HEK293 (cell line): ENCODE results near the gene SKOR2.

ENCODE experiments used
- CTCF ChIA-PET: fragments of 350-600 bp; formaldehyde crosslinking; extraction: SDS; loops from one replicate; lab custom pipeline; 2021; ENCODE audit warnings: antibody characterized with exemption; lab: Yijun Ruan, JAX
- POLR2A ChIA-PET: fragments of 300-600 bp; formaldehyde crosslinking; extraction: SDS; loops from one replicate; lab custom pipeline; 2020; ENCODE audit warnings: antibody characterized with exemption, inconsistent platforms; lab: Yijun Ruan, JAX
- H3K27ac ChIP-seq: fragments of 200-500 bp; sonication (Bioruptor generic); 2 replicates; pipeline ENCODE4 v1.5.1; 2014; ENCODE audit warnings: low read depth, low read length, control low read depth, inconsistent platforms; ENCODE audit errors: extremely low read depth
- H3K36me3 ChIP-seq, 2 experiments: fragments of 200-500 bp in 1 of 2; sonication (Bioruptor generic) in 1 of 2; 1 replicate in 1 of 2; 2 replicates in 1 of 2; pipeline ENCODE4 v1.5.1; 2014 to 2017; ENCODE audit warnings: inconsistent platforms in 2 of 2, low read length in 2 of 2; ENCODE audit not compliant: control insufficient read depth in 2 of 2, insufficient read depth in 1 of 2
- H3K4me1 ChIP-seq: fragments of 200-500 bp; sonication (Bioruptor generic); 2 replicates; pipeline ENCODE4 v1.5.1; 2014; ENCODE audit warnings: mild to moderate bottlenecking, low read length, inconsistent platforms; ENCODE audit not compliant: control insufficient read depth, insufficient read depth
- H3K4me3 ChIP-seq: 2 replicates; pipeline ENCODE4 v1.5.1; 2011; ENCODE audit warnings: low read depth, mild to moderate bottlenecking, control low read depth, low read length, moderate library complexity
- H3K9me3 ChIP-seq: fragments of 200-500 bp; sonication (Bioruptor generic); 2 replicates; pipeline ENCODE4 v1.5.1; 2014; ENCODE audit warnings: low read depth, low read length, inconsistent platforms; ENCODE audit not compliant: control insufficient read depth, insufficient read depth
- HIC1 ChIP-seq: fragments of 450-650 bp; formaldehyde crosslinking; IDR thresholded peaks from 2 replicates; pipeline ENCODE4 v1.5.1; 2016; ENCODE audit warnings: missing biosample characterization, missing genetic modification characterization
- OVOL3 ChIP-seq: fragments of 450-650 bp; formaldehyde crosslinking; IDR thresholded peaks from 2 replicates; pipeline ENCODE4 v1.5.1; 2016; ENCODE audit warnings: missing biosample characterization, missing genetic modification characterization
- PRDM2 ChIP-seq: fragments of 450-650 bp; formaldehyde crosslinking; IDR thresholded peaks from 2 replicates; pipeline ENCODE4 v1.5.1; 2016; ENCODE audit warnings: missing biosample characterization, missing genetic modification characterization, borderline replicate concordance
- SETDB1 ChIP-seq: IDR thresholded peaks from one replicate; pipeline ENCODE4 v1.6.1; 2017; ENCODE audit warnings: mild to moderate bottlenecking, low read length, moderate library complexity, mixed read lengths; ENCODE audit not compliant: insufficient read length
- ZNF112 ChIP-seq: fragments of 450-650 bp; formaldehyde crosslinking; IDR thresholded peaks from 2 replicates; pipeline ENCODE4 v1.5.0; 2017; ENCODE audit warnings: missing biosample characterization, missing genetic modification characterization
- ZNF133 ChIP-seq: fragments of 450-650 bp; formaldehyde crosslinking; IDR thresholded peaks from 2 replicates; pipeline ENCODE4 v1.5.1; 2016; ENCODE audit warnings: missing biosample characterization, missing genetic modification characterization
- ZNF157 ChIP-seq: fragments of 450-650 bp; formaldehyde crosslinking; IDR thresholded peaks from 2 replicates; pipeline ENCODE4 v1.5.1; 2016; ENCODE audit warnings: missing biosample characterization, missing genetic modification characterization
- ZNF169 ChIP-seq: fragments of 450-650 bp; formaldehyde crosslinking; IDR thresholded peaks from 2 replicates; pipeline ENCODE4 v1.5.1; 2016; ENCODE audit warnings: missing biosample characterization, missing genetic modification characterization
- ZNF214 ChIP-seq: fragments of 450-650 bp; formaldehyde crosslinking; IDR thresholded peaks from 2 replicates; pipeline ENCODE4 v1.5.1; 2017; ENCODE audit warnings: missing biosample characterization, mild to moderate bottlenecking, missing genetic modification characterization, borderline replicate concordance
- ZNF24 ChIP-seq: fragments of 450-650 bp; formaldehyde crosslinking; IDR thresholded peaks from 2 replicates; pipeline ENCODE4 v1.5.1; 2016; ENCODE audit warnings: missing biosample characterization, missing genetic modification characterization
- ZNF37A ChIP-seq: fragments of 450-650 bp; IDR thresholded peaks from 2 replicates; pipeline ENCODE4 v1.5.1; 2018; ENCODE audit warnings: missing biosample characterization, missing genetic modification characterization
- ZNF510 ChIP-seq: fragments of 450-650 bp; formaldehyde crosslinking; IDR thresholded peaks from 2 replicates; pipeline ENCODE4 v1.5.1; 2018; ENCODE audit warnings: mild to moderate bottlenecking, missing genetic modification characterization, missing biosample characterization; ENCODE audit not compliant: insufficient replicate concordance
- ZNF529 ChIP-seq: fragments of 450-650 bp; formaldehyde crosslinking; IDR thresholded peaks from 2 replicates; pipeline ENCODE4 v1.5.1; 2017; ENCODE audit warnings: missing genetic modification characterization, missing biosample characterization; ENCODE audit not compliant: insufficient replicate concordance
- ZNF549 ChIP-seq: fragments of 450-650 bp; IDR thresholded peaks from 2 replicates; pipeline ENCODE4 v1.5.1; 2018; ENCODE audit warnings: missing biosample characterization, missing genetic modification characterization, mild to moderate bottlenecking, inconsistent platforms, moderate library complexity
- ZNF600 ChIP-seq: fragments of 450-650 bp; formaldehyde crosslinking; IDR thresholded peaks from 2 replicates; pipeline ENCODE4 v1.5.1; 2016; ENCODE audit warnings: missing biosample characterization, missing genetic modification characterization
- ZNF610 ChIP-seq: fragments of 450-650 bp; formaldehyde crosslinking; IDR thresholded peaks from 2 replicates; pipeline ENCODE4 v1.5.1; 2016; ENCODE audit warnings: missing biosample characterization, missing genetic modification characterization, borderline replicate concordance
- ZNF626 ChIP-seq: fragments of 450-650 bp; sonication (Bioruptor Pico); formaldehyde crosslinking; IDR thresholded peaks from 2 replicates; pipeline ENCODE4 v1.5.1; 2018; ENCODE audit warnings: missing biosample characterization, missing genetic modification characterization, inconsistent platforms
- ZNF692 ChIP-seq: fragments of 450-650 bp; formaldehyde crosslinking; IDR thresholded peaks from 2 replicates; pipeline ENCODE4 v1.5.1; 2016; ENCODE audit warnings: missing biosample characterization, missing genetic modification characterization
- ZSCAN18 ChIP-seq: fragments of 450-650 bp; formaldehyde crosslinking; IDR thresholded peaks from 2 replicates; pipeline ENCODE4 v1.5.1; 2016; ENCODE audit warnings: missing biosample characterization, missing genetic modification characterization

SKOR2 gene

GRCh38 chr18:47187721-47188120, 63.7 kb downstream of the SKOR2 start:
- H3K9me3 ChIP-seq = no peaks in the 10 kb centered on the region
- ChIA-PET CTCF (interaction anchor here (0.7 to 2.3 kb wide), 4 partner anchors 17 to 585 kb away, joined by 3 to 10 read pairs (median 4); no protein-coding TSS in a partner anchor), POLR2A (no interaction called here)
- H3K4me1 ChIP-seq = no peaks in the 10 kb centered on the region
- no peak for TF ChIP-seq HIC1
- H3K4me3 ChIP-seq = no peak overlapping the region
- H3K36me3 ChIP-seq = no peaks in the 10 kb centered on the region
- no peak overlapping the region for H3K27ac ChIP-seq

- H3K4me3 ChIP-seq = no peak overlapping the region
- H3K4me1 ChIP-seq = no peaks in the 10 kb centered on the region
- CTCF ChIA-PET = interaction anchor here (0.9 kb wide), 1 partner anchor 20 kb away, joined by 4 read pairs; no protein-coding TSS in a partner anchor
- no peaks in the 10 kb centered on the region for H3K36me3 ChIP-seq
- POLR2A ChIA-PET = no interaction called here
- no peaks in the 10 kb centered on the region for H3K9me3 ChIP-seq
- H3K27ac ChIP-seq = no peak overlapping the region
- TF ChIP-seq ZNF549 (peak; percentile 77), SETDB1 (peak; percentile 90), ZNF610 (peak; percentile 66; the same call in 1 of the 2 replicates), ZNF600 (no peak), ZNF169 (0 out of 2 replicates have a peak, but pooled peaks have one; percentile 20), PRDM2 (tag by site-specific recombination) (no peak), ZNF157 (tag by site-specific recombination) (0 out of 2 replicates have a peak, but pooled peaks have one; percentile 14), ZSCAN18 (no peak), ZNF214 (tag by site-specific recombination) (no peak), ZNF37A (tag by site-specific recombination) (no peak), OVOL3 (tag by site-specific recombination) (no peak), ZNF626 (tag by site-specific recombination) (peak; percentile 94; the same call in 1 of the 2 replicates), ZNF112 (peak; percentile 50; the same call in 1 of the 2 replicates), ZNF692 (tag by site-specific recombination) (no peak), ZNF133 (tag by site-specific recombination) (no peak), ZNF529 (tag by site-specific recombination) (no peak), ZNF24 (tag by site-specific recombination) (no peak), ZNF510 (tag by site-specific recombination) (peak; percentile 64)
Observed at GRCh38 chr18:47184419-47185050, 66.9 kb downstream of the SKOR2 start.
